ENCODE measurements around the gene LRRC37A2. TPM values are rescaled to one million over a fixed set of nuclear protein-coding genes. Genes with fewer than 3 reads are reported as not detected.
"Not testable (repeated sequence)": the region's sequence is repeated elsewhere in the genome, so short reads cannot be mapped to it uniquely, and the experiment has no call there.

Gene LRRC37A2
- total RNA-seq, 1 donor from 2014 or later: 29.2 TPM

- DNase-seq; H3K4me3 Mint-ChIP-seq (ENCODE audit: unreplicated experiment); H3K27ac Mint-ChIP-seq (ENCODE audit: unreplicated experiment); H3K36me3 Mint-ChIP-seq (ENCODE audit: unreplicated experiment); H3K4me1 Mint-ChIP-seq (ENCODE audit: low read depth, unreplicated experiment); H3K27me3 Mint-ChIP-seq (ENCODE audit: unreplicated experiment); H3K9me3 Mint-ChIP-seq (ENCODE audit: unreplicated experiment): not testable (repeated sequence)
Measured at GRCh38 chr17:46566284-46566683, 54.0 kb downstream of the LRRC37A2 start.

- H3K4me1 Mint-ChIP-seq (ENCODE audit: low read depth, unreplicated experiment); H3K27me3 Mint-ChIP-seq (ENCODE audit: unreplicated experiment); H3K4me3 Mint-ChIP-seq (ENCODE audit: unreplicated experiment); H3K9me3 Mint-ChIP-seq (ENCODE audit: unreplicated experiment); H3K27ac Mint-ChIP-seq (ENCODE audit: unreplicated experiment); H3K36me3 Mint-ChIP-seq (ENCODE audit: unreplicated experiment); DNase-seq: not testable (repeated sequence)
Measured at GRCh38 chr17:46566980-46567379, 54.7 kb downstream of the LRRC37A2 start.

- H3K4me1 Mint-ChIP-seq (ENCODE audit: low read depth, unreplicated experiment); H3K4me3 Mint-ChIP-seq (ENCODE audit: unreplicated experiment); DNase-seq; H3K9me3 Mint-ChIP-seq (ENCODE audit: unreplicated experiment); H3K27ac Mint-ChIP-seq (ENCODE audit: unreplicated experiment); H3K27me3 Mint-ChIP-seq (ENCODE audit: unreplicated experiment); H3K36me3 Mint-ChIP-seq (ENCODE audit: unreplicated experiment): not testable (repeated sequence)
Measured at GRCh38 chr17:46571796-46572195, 59.5 kb downstream of the LRRC37A2 start.

- not testable (repeated sequence) for H3K4me3 Mint-ChIP-seq (ENCODE audit: unreplicated experiment)
Measured at GRCh38 chr17:46579083-46580075, 67.1 kb downstream of the LRRC37A2 start, which contains the start of gene ARL17A. Gene ARL17A, minus strand, starts transcription at chr17:46579691. Its CDS starts 3,369 bp downstream, at chr17:46576322.

GRCh38 chr17:46580082-46580481 lies 67.8 kb downstream of the LRRC37A2 start:
- not testable (repeated sequence) for H3K4me3 Mint-ChIP-seq (ENCODE audit: unreplicated experiment)

More at GRCh38 chr17:46579083-46580075, 67.1 kb downstream of the LRRC37A2 start, which contains the start of gene ARL17A:
- not testable (repeated sequence) for H3K9me3 Mint-ChIP-seq (ENCODE audit: unreplicated experiment); H3K27ac Mint-ChIP-seq (ENCODE audit: unreplicated experiment); H3K27me3 Mint-ChIP-seq (ENCODE audit: unreplicated experiment); H3K4me1 Mint-ChIP-seq (ENCODE audit: low read depth, unreplicated experiment); H3K36me3 Mint-ChIP-seq (ENCODE audit: unreplicated experiment)
- DNase-seq: peak; percentile 77

GRCh38 chr17:46585444-46585843 lies 73.2 kb downstream of the LRRC37A2 start:
- DNase-seq; H3K9me3 Mint-ChIP-seq (ENCODE audit: unreplicated experiment); H3K4me1 Mint-ChIP-seq (ENCODE audit: low read depth, unreplicated experiment); H3K27me3 Mint-ChIP-seq (ENCODE audit: unreplicated experiment); H3K4me3 Mint-ChIP-seq (ENCODE audit: unreplicated experiment); H3K36me3 Mint-ChIP-seq (ENCODE audit: unreplicated experiment); H3K27ac Mint-ChIP-seq (ENCODE audit: unreplicated experiment): not testable (repeated sequence)

More at GRCh38 chr17:46580082-46580481, 67.8 kb downstream of the LRRC37A2 start:
- not testable (repeated sequence) for H3K36me3 Mint-ChIP-seq (ENCODE audit: unreplicated experiment); DNase-seq; H3K27me3 Mint-ChIP-seq (ENCODE audit: unreplicated experiment); H3K27ac Mint-ChIP-seq (ENCODE audit: unreplicated experiment); H3K4me1 Mint-ChIP-seq (ENCODE audit: low read depth, unreplicated experiment); H3K9me3 Mint-ChIP-seq (ENCODE audit: unreplicated experiment)

GRCh38 chr17:46590157-46591146 lies 78.2 kb downstream of the LRRC37A2 start, which contains the start of gene NSF:
Gene NSF, plus strand, starts transcription at chr17:46590669. Its CDS starts 107 bp downstream, at chr17:46590776.
- not testable (repeated sequence) for H3K36me3 Mint-ChIP-seq (ENCODE audit: unreplicated experiment); H3K27ac Mint-ChIP-seq (ENCODE audit: unreplicated experiment); DNase-seq; H3K4me3 Mint-ChIP-seq (ENCODE audit: unreplicated experiment); H3K4me1 Mint-ChIP-seq (ENCODE audit: low read depth, unreplicated experiment); H3K27me3 Mint-ChIP-seq (ENCODE audit: unreplicated experiment); H3K9me3 Mint-ChIP-seq (ENCODE audit: unreplicated experiment)

- H3K27me3 Mint-ChIP-seq (ENCODE audit: unreplicated experiment); H3K4me1 Mint-ChIP-seq (ENCODE audit: low read depth, unreplicated experiment); H3K36me3 Mint-ChIP-seq (ENCODE audit: unreplicated experiment); H3K4me3 Mint-ChIP-seq (ENCODE audit: unreplicated experiment); DNase-seq; H3K27ac Mint-ChIP-seq (ENCODE audit: unreplicated experiment); H3K9me3 Mint-ChIP-seq (ENCODE audit: unreplicated experiment): not testable (repeated sequence)
Measured at GRCh38 chr17:46591332-46591731, 79.1 kb downstream of the LRRC37A2 start.

- H3K4me3 Mint-ChIP-seq (ENCODE audit: unreplicated experiment); H3K27me3 Mint-ChIP-seq (ENCODE audit: unreplicated experiment); H3K36me3 Mint-ChIP-seq (ENCODE audit: unreplicated experiment); DNase-seq; H3K9me3 Mint-ChIP-seq (ENCODE audit: unreplicated experiment); H3K27ac Mint-ChIP-seq (ENCODE audit: unreplicated experiment); H3K4me1 Mint-ChIP-seq (ENCODE audit: low read depth, unreplicated experiment): not testable (repeated sequence)
Measured at GRCh38 chr17:46598344-46598931, 86.2 kb downstream of the LRRC37A2 start.

- not testable (repeated sequence) for H3K27me3 Mint-ChIP-seq (ENCODE audit: unreplicated experiment); DNase-seq; H3K4me1 Mint-ChIP-seq (ENCODE audit: low read depth, unreplicated experiment); H3K27ac Mint-ChIP-seq (ENCODE audit: unreplicated experiment); H3K9me3 Mint-ChIP-seq (ENCODE audit: unreplicated experiment); H3K36me3 Mint-ChIP-seq (ENCODE audit: unreplicated experiment); H3K4me3 Mint-ChIP-seq (ENCODE audit: unreplicated experiment)
Measured at GRCh38 chr17:46600767-46601166, 88.5 kb downstream of the LRRC37A2 start.

GRCh38 chr17:46603125-46603524 lies 90.9 kb downstream of the LRRC37A2 start:
- not testable (repeated sequence) for H3K9me3 Mint-ChIP-seq (ENCODE audit: unreplicated experiment); H3K4me3 Mint-ChIP-seq (ENCODE audit: unreplicated experiment); H3K27ac Mint-ChIP-seq (ENCODE audit: unreplicated experiment); H3K36me3 Mint-ChIP-seq (ENCODE audit: unreplicated experiment); DNase-seq; H3K4me1 Mint-ChIP-seq (ENCODE audit: low read depth, unreplicated experiment); H3K27me3 Mint-ChIP-seq (ENCODE audit: unreplicated experiment)
